Activated CD8-positive, alpha-beta T cell treated with anti-CD3 and anti-CD28 coated beads for 36 hours (primary cell): ENCODE data around the gene TSHZ1. TPM values are rescaled to one million over a fixed set of nuclear protein-coding genes. Genes with fewer than 3 reads are reported as not detected.

ENCODE experiments used
- ATAC-seq: fragments of 200-7000 bp; cut with Tn5 transposase; one replicate; pipeline ENCODE4 v1.10.0; 2021; ENCODE audit warnings: mild to moderate bottlenecking, moderate library complexity
- CTCF ChIA-PET: fragments of 350-600 bp; sonication (Branson Sonifier 250); formaldehyde crosslinking; loops from one replicate; lab custom pipeline; 2021; ENCODE audit warnings: antibody characterized with exemption; lab: Charles Lee
- POLR2A ChIA-PET: fragments of 350-600 bp; sonication (Branson Sonifier 250); formaldehyde crosslinking; loops from one replicate; lab custom pipeline; 2021; ENCODE audit warnings: antibody characterized with exemption; lab: Charles Lee
- DNase-seq: peaks from one replicate; pipeline ENCODE4 v3.0.0-alpha.2; 2020
- H3K27ac Mint-ChIP-seq: one replicate; pipeline ENCODE4 v1.8.0; 2021; ENCODE audit warnings: mild to moderate bottlenecking, mixed read lengths
- H3K27me3 Mint-ChIP-seq: one replicate; pipeline ENCODE4 v1.8.0; 2021; ENCODE audit warnings: mixed read lengths
- H3K36me3 Mint-ChIP-seq: one replicate; pipeline ENCODE4 v1.8.0; 2021; ENCODE audit warnings: low read depth, mixed read lengths
- H3K4me1 Mint-ChIP-seq: one replicate; pipeline ENCODE4 v1.8.0; 2021; ENCODE audit warnings: low read depth, mixed read lengths
- H3K4me3 Mint-ChIP-seq: one replicate; pipeline ENCODE4 v1.8.0; 2021; ENCODE audit warnings: mild to moderate bottlenecking, moderate library complexity, mixed read lengths
- H3K9me3 Mint-ChIP-seq: one replicate; pipeline ENCODE4 v1.8.0; 2021; ENCODE audit warnings: mixed read lengths
- CTCF ChIP-seq: fragments of 200-600 bp; IDR thresholded peaks from one replicate; pipeline ENCODE4 v1.8.0; 2022; ENCODE audit warnings: antibody characterized with exemption, mild to moderate bottlenecking
- intact Hi-C: fragments of 100-400 bp; cut with micrococcal nuclease; formaldehyde crosslinking; loops from one replicate; pipeline ENCODE4 v1.10.0; 2022
- total RNA-seq, 2 experiments: library from RNA; stranded (reverse); gene quantifications; one replicate each; pipeline ENCODE4 v1.2.3, GENCODE V29; 2021

Gene TSHZ1
- total RNA-seq, 2 experiments from 2014 or later = 10.8 to 11.0 TPM

GRCh38 chr18:75208155-75208835, 2.3 kb upstream of the TSHZ1 start:
- peak overlapping the region; percentile 87 for H3K27ac Mint-ChIP-seq
- CTCF ChIA-PET = no interaction called here
- POLR2A ChIA-PET = interaction anchor here (2.4 to 3.0 kb wide), 3 partner anchors 17 to 40 kb away, joined by 8 to 19 read pairs (median 10); no protein-coding TSS in a partner anchor
- intact Hi-C loops = loop anchor here (5.0 kb wide), 1 partner anchor 711 kb away; the partner anchor contains the start of gene CNDP2
- peaks cover 17% of the 10 kb centered on the region for H3K27me3 Mint-ChIP-seq
- peak overlapping the region; percentile 94 for H3K4me3 Mint-ChIP-seq
- no peaks in the 10 kb centered on the region for H3K9me3 Mint-ChIP-seq
- peaks cover 10% of the 10 kb centered on the region for H3K36me3 Mint-ChIP-seq
- TF ChIP-seq CTCF = no peak
- peak; percentile 57 for DNase-seq
- no peak for ATAC-seq
- H3K4me1 Mint-ChIP-seq = peaks cover 41% of the 10 kb centered on the region

- Mint-ChIP-seq H3K27ac (no peak overlapping the region), H3K27me3 (peaks cover 17% of the 10 kb centered on the region), H3K9me3 (no peaks in the 10 kb centered on the region), H3K36me3 (peaks cover 10% of the 10 kb centered on the region), H3K4me3 (peak overlapping the region; percentile 94), H3K4me1 (peaks cover 46% of the 10 kb centered on the region)
- ATAC-seq (no peak), DNase-seq (no peak)
- no peak for TF ChIP-seq CTCF
- POLR2A ChIA-PET = interaction anchor here (2.4 to 3.0 kb wide), 3 partner anchors 17 to 39 kb away, joined by 8 to 19 read pairs (median 10); no protein-coding TSS in a partner anchor
- intact Hi-C loops = loop anchor here (5.0 kb wide), 1 partner anchor 711 kb away; the partner anchor contains the start of gene CNDP2
- CTCF ChIA-PET = no interaction called here
Measured at GRCh38 chr18:75208836-75209128, 1.8 kb upstream of the TSHZ1 start.

- DNase-seq (peak; percentile 89), ATAC-seq (peak; percentile 66)
- Mint-ChIP-seq H3K27me3 (peaks cover 17% of the 10 kb centered on the region), H3K9me3 (no peaks in the 10 kb centered on the region), H3K27ac (peak within 1 kb of the TSS; percentile 98), H3K36me3 (peaks cover 10% of the 10 kb centered on the region), H3K4me1 (peaks cover 52% of the 10 kb centered on the region), H3K4me3 (peak within 1 kb of the TSS; percentile 94)
- TF ChIP-seq CTCF = no peak
- CTCF ChIA-PET = interaction anchor here (0.9 to 1.0 kb wide), 2 partner anchors 11 to 37 kb away, joined by 3 to 4 read pairs; no protein-coding TSS in a partner anchor
- POLR2A ChIA-PET = interaction anchor here (2.4 to 3.0 kb wide), 3 partner anchors 16 to 39 kb away, joined by 8 to 19 read pairs (median 10); no protein-coding TSS in a partner anchor
- intact Hi-C loops = loop anchor here (5.0 kb wide), 1 partner anchor 712 kb away; the partner anchor contains the start of gene CNDP2
Measured at GRCh38 chr18:75209129-75209950, 1.3 kb upstream of the TSHZ1 start, which contains the start of gene PTGR3. Gene PTGR3, minus strand, starts transcription at chr18:75209139. Its CDS starts 81 bp downstream, at chr18:75209058.

GRCh38 chr18:75209951-75210258, 692 bp upstream of the TSHZ1 start:
- Mint-ChIP-seq H3K4me1 (peaks cover 56% of the 10 kb centered on the region), H3K36me3 (peaks cover 12% of the 10 kb centered on the region), H3K9me3 (no peaks in the 10 kb centered on the region), H3K27me3 (peaks cover 17% of the 10 kb centered on the region), H3K27ac (peak overlapping the region; percentile 98), H3K4me3 (peak overlapping the region; percentile 93)
- ChIA-PET CTCF (interaction anchor here (0.9 to 1.2 kb wide), 3 partner anchors 12 to 42 kb away, joined by 3 to 4 read pairs (median 3); no protein-coding TSS in a partner anchor), POLR2A (interaction anchor here (0.7 to 3.0 kb wide), 7 partner anchors 16 to 612 kb away, joined by 3 to 19 read pairs (median 8); partner anchors contain the start of gene ZNF407)
- no peak for TF ChIP-seq CTCF
- ATAC-seq = no peak
- intact Hi-C loops = loop anchor here (5.0 kb wide), 2 partner anchors 37 to 713 kb away; partner anchors contain the start of gene CNDP2
- DNase-seq = no peak
